Body of pancreas (tissue), 4 donors: Measurements from ENCODE around the gene MAST4.

ENCODE experiments used
- CTCF ChIP-seq, 7 experiments: fragments of 450-650 bp in 4 of 7; fragments of 200-600 bp in 3 of 7; sonication (generic) in 3 of 7; IDR thresholded peaks; one replicate each; pipeline ENCODE4 v1.5.1; 2016 to 2019; ENCODE audit warnings: antibody characterized with exemption in 7 of 7
- POLR2A ChIP-seq, 3 donors: fragments of 450-650 bp; IDR thresholded peaks; one replicate each; pipeline ENCODE4 v1.6.1; 2016; ENCODE audit warnings: antibody characterized with exemption in 3 of 3, mild to moderate bottlenecking in 2 of 3

- TF ChIP-seq CTCF (IDR thresholded peaks at IDR 0.05), result no peak
- no peak for TF ChIP-seq POLR2A (IDR thresholded peaks at IDR 0.05)
These were observed 56.6 kb downstream of the MAST4 start for GRCh38 chr5:66652818-66653217.
